T-helper 1 cell treated with Interleukin-12 subunit alpha and Interleukin-12 subunit beta and Interleukin-4 antibody, amounts not matched to agents 30 ng/mL and 1 ng/mL, for 36 hours (primary cell): Measurements from ENCODE around the gene CHST11. TPM values are rescaled to one million over a fixed set of nuclear protein-coding genes. Genes with fewer than 3 reads are reported as not detected.
"Not testable (repeated sequence)": the region's sequence is repeated elsewhere in the genome, so short reads cannot be mapped to it uniquely, and the experiment has no call there.

Source experiments
- intact Hi-C: fragments of 100-400 bp; cut with micrococcal nuclease; formaldehyde crosslinking; loops from one replicate; pipeline ENCODE4 v1.15.1; 2024
- total RNA-seq: library from RNA; stranded (reverse); gene quantifications from 2 replicates; pipeline ENCODE4 v1.2.3, GENCODE V29; 2022

Gene CHST11
- total RNA-seq, 1 donor from 2014 or later = 122 TPM

DNA sequence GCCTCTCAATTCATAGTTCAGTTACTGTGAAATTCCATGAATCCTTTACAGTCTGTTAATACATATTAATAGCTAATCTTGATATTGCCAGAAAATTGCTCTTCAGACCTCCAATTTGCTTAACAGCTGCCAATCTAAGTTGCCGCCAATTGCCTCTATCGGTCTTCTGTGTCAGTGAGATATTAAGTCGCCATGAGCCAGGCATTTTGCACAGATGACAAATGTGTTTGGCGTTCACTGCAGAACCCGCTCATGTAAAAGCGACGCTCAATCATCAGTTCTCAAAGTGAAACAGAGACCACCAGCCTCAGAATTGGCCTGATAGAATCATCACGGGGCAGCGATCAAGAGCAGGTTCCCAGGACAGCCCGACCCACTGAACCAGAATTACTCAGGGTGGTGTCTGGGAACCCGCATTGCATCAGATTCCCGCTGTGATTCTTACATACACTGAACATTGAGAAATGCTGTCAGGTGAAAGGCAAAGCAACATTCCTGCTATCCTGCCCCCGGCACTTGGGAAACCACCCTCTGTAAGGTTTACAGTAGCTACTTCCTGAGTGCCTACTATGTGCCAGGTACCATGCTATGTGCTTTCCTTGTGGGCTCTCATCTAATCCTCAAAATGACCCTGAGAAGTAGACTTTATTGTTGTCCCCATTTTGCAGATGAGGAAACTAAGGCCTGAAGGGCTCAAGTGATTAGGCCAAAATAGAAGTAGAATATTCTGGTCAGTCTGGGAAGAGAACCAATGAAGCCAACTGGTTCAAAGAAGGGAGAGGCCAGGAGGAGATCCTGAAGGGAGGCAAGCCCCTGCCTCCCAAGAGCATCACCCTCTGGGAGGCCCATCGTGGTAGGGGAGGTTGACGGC, 285.0 kb downstream of the CHST11 start:
- intact Hi-C loops = loop anchor here (2.0 kb wide), 3 partner anchors 47 to 365 kb away; partner anchors contain the start of genes CHST11 and WASHC4

DNA sequence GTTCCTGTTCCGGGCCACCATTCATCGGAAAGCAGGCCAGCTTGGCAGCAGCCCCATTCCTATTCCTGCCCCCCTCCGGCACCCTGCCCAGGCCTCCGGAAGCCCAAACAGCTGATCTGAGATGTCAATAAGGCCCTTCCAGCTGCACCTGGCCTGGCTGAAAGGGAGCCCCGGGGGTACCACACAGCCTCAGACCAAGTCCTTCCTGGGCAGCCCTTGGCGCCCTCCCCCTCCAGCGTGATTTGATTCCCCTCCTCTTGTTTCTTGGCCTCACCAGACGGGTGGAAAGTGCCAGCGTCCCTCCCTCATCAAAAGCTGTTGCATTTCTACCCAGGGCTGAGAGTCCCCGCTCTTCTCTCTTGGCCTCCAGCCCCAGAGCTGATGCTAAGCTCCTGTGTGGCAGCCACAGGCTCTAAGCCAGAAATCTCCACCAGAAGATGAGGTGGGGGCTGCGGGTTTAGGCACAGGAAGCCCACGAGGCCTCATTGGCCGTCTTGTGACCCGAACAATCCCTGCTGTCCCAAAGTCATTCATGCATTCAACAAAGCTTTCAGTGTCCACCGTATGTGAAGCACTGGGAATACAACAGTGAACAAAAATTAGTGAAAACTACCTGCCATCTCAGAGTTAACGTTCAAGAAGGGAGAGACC, 285.9 kb downstream of the CHST11 start:
- intact Hi-C loops = no loop called here

DNA sequence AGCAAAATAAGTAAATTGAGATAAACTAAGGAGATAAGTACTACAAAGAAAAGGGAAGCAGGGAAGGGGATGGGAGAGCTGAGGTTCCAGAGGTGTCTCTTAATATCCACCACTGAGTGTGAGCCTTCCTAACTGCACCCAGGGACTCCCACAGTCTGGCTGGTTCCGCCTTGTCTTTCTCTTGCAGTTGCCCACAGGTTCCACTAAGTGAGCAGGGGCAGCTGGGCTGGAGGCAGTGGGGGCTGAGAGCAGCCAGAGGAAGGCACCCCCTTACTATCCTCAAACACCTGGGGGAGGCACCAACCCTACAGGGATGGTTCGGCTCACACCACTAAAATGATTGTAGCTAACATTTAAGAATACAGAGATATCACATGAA, 286.4 kb downstream of the CHST11 start:
- intact Hi-C loops = no loop called here

DNA sequence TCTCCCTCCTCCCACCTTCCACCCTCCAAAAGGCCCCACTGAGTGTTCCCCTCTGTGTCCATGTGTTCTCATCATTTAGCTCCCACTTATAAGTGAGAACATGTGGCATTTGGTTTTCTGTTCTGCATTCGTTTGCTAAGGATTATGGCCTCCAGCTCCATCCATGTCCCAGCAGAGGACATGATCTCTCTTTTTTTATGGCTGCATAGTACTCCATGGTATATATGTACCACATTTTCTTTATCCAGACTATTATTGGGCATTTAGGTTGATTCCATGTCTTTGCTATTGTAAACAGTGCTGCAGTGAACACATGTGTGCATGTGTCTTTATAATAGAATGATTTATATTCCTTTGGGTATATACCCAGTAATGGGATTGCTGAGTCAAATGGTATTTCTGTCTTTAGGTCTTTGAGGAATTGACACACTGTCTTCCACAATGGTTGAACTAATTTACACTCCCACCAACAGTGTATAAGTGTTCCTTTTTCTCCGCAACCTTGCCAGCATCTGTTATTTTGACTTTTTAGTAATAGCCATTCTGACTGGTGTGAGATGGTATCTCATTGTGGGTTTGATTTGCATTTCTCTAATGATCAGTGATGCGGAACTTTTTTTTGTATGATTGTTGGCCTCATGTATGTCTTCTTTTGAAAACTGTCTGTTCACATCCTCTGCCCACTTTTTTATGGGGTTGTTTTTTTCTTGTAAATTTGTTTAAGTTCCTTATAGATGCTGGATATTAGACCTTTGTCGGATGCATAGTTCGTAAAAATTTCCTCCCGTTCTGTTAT, 287.2 kb downstream of the CHST11 start:
- intact Hi-C loops = not testable (repeated sequence)

DNA sequence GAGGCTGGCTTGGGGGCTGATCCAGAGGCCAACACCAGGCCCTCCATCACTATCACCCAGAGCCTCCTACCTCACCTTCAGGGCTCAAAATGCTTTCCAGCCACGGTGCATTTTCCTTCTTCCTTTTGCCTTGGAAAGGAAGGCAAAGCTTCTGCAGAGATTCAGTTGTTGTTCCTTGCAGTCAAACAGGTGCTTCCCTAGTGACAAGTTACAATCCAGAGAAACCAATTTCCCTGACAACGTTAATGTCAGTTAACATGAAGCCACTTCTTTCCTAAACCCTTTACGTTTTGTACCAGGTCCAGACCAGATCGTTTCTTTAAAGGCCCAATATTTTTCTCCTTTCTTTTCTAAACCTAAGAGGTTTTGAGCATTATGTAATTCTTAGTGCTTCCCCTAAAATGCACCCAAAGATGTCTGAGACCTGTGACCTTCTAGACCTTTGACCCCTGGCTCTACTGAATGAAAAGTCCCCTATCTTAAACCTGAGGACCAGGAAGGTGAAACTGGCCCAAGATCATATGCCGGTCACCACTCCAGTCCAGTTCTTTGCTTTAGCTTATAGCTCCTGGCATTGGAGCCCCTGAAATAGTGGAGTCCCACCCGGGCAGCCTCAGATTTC, 289.8 kb downstream of the CHST11 start:
- intact Hi-C loops = loop anchor here (5.0 kb wide), 2 partner anchors 121 to 211 kb away; partner anchors contain the start of gene SLC41A2

DNA sequence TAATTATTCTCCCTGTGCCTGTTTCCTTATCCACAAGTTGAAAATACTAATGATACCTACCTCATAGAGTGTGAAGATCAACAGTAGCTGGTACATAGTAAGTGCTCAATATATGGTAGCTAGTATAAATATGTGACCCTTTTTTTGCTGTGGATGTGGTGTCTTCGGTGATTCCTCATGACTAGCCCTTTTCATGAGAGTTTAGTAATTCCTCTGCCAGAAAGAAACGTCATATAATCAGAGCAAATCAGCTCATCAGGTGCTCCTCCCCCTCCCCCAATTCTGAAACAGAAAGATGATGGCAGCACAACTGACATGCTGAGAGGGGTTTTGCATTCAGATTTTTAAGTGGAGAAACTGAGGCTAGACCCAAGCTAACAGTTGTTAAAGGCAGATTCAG, 290.6 kb downstream of the CHST11 start:
- intact Hi-C loops = loop anchor here (5.0 kb wide), 2 partner anchors 120 to 210 kb away; partner anchors contain the start of gene SLC41A2

DNA sequence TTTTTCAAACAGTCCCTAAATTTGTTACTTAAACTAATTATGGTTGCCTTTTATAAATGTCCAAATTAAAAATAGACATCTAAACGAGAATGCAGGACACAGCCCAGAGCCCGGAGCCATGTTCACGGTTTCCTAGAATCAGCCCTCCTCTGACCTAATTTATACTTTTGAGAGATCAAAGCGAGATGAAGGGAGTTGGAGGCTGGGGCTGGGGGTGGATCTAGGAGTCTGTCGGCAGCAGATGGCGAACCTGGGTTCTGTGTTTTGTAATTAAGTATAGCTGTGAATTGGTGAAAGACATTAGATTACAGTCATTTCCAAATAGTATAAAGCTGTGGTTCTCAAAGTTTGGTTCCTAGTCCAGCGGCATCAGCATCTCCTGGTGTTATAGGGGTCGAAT, 291.2 kb downstream of the CHST11 start:
- intact Hi-C loops = loop anchor here (5.0 kb wide), 2 partner anchors 119 to 209 kb away; partner anchors contain the start of gene SLC41A2

DNA sequence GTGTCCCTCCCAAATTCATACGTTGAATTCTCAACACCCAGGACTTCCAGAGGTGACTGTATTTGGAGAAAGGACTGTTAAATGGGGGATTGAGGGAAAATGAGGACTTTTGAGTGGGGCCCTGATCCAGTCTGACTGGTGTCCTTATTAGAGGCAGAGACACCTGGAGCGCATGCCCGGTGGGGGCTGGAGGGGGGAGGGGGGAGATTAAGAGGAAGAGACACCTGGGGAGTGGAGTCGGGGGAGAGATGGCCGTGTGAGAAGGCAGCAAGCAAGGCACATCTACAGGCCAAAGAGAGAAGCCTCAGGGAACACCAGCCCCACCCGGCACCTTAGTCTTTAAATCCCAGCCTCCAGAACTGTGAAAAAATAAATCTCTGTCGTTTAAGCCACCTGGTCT, 291.6 kb downstream of the CHST11 start:
- intact Hi-C loops = loop anchor here (5.0 kb wide), 2 partner anchors 119 to 209 kb away; partner anchors contain the start of gene SLC41A2

DNA sequence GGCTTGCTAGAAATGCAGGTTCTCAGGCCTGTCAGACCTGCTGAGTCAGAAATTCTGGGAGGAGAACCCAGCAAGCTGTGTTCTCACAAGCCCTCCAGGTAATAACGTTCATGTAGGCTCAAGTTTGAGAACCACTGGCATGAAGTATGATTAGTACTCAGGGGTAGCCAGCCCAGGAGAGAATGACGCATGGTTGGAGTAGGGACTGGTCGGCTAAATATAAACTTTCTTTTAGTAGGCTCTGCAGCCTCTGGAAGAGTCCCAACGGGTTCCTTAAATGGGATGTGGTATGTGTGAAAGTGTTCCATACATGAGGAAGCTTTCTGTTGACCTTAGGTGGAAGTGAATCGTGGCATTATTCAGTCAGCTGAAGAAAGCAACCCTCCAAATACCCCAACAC, 292.0 kb downstream of the CHST11 start:
- intact Hi-C loops = loop anchor here (5.0 kb wide), 2 partner anchors 119 to 209 kb away; partner anchors contain the start of gene SLC41A2

DNA sequence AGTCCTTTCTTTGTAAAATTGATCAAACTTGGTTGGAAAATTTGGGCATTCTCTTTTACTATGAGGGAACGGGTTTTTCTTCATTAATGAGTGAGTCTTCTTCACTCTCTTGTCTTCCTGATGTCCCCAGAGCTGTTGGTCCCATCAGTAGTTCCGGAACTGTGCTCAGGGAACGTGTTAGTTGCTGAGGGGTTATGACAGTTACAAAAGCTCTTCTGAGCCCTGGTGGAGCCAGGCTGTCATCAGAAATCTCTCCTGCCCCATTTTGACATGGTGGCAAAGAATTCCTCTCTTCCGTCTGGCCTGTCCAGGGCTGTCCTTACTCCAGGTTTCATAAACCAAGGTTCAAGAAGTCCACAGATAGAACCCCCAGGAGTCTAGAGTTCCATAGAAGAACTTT, 292.8 kb downstream of the CHST11 start:
- intact Hi-C loops = loop anchor here (5.0 kb wide), 2 partner anchors 118 to 208 kb away; partner anchors contain the start of gene SLC41A2

DNA sequence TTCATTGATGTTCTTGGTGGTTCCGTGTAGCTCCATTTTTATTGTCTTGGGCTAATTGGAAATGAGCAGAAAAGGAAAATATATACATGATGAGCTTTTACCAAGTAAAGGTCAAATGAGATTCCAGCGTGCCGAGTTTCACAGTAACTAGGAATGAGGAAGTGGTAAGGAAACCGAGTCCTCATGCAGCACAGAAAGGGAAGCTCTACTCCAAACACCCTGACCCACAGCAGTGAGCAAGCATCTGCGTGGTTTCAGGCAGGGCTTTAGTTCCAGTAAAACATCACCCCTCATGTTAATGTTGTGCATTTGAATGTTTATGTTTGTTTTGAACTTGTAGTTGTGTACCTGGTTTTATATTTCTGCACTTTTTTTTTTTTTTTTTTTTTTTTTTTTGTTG, 293.3 kb downstream of the CHST11 start:
- intact Hi-C loops = loop anchor here (2.0 kb wide), 1 partner anchor 15 kb away; no protein-coding TSS in a partner anchor

DNA sequence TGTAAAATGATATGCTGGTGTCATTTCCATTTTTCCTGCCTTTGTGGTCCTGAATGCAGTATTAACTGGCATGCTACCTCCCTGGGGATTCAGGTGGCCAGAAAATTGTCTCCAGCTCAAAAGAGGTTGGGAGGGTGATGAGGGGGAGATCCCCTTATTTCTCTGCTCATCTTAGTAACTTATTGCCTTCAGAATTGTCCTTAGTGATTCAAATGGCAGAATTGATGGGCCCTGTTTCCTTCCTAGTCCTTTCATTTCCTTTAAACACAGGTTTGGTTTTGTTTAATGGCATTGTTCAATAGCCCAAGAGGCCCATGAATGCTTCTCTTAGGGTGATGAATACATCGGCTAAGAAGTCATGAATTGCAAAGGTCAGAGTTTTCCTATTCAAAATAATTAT, 294.4 kb downstream of the CHST11 start:
- intact Hi-C loops = loop anchor here (2.0 kb wide), 1 partner anchor 14 kb away; no protein-coding TSS in a partner anchor

DNA sequence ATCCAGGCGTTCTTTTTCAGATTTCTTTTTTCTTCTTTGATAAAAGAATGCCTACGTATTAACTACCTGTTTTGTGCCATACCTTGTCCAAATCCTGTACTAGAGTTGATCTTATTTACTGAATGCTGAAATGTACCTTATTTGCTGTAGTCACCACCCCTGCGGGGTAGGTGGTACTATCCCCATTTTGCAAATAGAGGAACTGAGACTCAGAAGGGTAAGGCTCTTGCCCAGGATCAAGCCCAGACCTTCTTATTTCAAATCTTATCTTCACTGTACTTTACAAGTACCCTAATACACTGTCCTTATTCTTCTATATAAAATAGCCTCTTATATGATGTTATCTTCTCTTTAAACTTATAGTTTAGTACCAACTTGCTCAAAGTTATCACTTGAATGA, 294.8 kb downstream of the CHST11 start:
- intact Hi-C loops = loop anchor here (2.0 kb wide), 1 partner anchor 13 kb away; no protein-coding TSS in a partner anchor

DNA sequence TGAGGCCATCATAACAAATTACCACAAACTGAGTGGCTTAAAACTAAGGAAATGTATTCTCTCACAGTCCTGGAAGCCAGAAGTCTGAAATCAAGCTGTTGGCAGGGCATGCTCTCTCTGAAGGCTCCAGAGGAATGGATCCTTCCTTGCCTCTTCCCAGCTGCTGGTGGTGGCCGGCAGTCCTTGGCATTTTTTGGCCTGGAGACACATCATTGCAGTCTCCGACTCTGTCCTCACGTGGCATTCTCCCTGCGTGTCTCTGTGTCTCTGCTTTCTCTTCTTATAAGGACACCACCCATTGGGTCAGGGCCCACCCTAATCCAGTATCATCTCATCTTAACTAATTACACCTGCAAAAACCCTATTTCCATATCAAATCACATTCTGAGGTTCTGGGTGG, 295.3 kb downstream of the CHST11 start:
- intact Hi-C loops = no loop called here

DNA sequence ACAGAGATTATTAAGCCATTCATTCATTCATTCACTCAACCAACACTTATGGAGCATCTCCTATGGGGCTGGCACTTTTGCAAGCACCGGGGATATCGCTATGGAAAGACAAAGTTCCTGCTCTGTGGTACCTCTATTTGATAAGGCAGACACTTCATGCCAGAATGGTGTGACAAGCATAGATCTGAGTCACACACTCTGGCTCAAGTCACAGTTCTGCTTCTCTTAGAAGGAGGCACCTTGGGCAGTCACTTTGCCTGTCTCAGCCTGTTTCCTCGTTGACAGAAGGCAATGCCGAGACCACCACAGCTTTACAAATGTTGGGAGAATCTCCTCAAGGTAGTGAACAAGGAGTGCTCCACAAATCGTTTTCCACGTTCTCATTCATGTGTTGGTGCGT, 296.1 kb downstream of the CHST11 start:
- intact Hi-C loops = no loop called here

DNA sequence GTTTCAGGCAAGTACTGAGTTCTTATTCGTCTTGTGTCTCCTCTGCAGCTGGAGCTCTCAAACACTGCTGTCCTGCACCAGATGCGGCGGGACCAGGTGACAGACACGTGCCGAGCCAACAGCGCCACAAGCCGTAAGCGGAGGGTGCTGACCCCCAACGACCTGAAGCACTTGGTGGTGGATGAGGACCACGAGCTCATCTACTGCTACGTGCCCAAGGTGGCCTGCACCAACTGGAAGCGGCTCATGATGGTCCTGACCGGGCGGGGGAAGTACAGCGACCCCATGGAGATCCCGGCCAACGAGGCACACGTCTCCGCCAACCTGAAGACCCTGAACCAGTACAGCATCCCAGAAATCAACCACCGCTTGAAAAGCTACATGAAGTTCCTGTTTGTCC, 300.2 kb downstream of the CHST11 start:
- intact Hi-C loops = no loop called here

DNA sequence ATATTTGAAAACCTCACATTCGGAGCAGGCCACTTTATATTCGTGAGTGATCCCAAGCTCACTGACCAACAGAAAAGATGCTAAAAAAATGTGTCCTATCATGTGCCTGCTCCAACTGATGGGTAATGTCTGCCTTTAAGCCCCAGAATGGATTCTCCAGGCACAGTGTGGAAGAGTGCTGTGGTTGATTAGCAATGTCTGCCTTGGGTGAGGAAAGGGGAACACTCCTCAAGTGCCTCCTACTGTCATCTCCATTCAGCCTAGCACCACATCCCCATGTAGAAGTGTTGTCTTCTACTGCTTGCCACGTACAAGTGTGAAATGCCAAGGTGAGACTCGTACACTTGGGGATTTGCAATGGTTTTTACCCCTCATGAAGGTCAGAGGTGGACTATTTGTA, 302.0 kb downstream of the CHST11 start:
- intact Hi-C loops = no loop called here

DNA sequence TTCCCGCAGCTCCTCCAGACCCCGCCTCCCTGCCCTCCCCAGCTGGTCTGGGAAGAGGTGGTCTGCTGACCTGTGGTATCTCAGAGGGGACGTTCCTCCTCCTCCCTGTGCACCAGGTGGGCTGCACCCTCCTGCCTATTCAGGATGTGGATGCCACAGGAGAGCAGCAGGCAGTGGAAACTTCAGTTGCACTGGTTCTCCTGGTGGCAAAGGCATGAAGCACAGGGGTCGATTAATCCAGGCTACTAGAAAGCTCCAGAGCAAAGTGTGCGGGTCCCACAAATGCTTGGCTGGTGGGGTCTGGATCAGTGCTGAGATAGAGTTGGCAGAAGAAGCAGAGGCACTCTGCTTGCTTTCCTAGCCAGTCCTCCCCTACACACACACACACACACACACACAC, 304.3 kb downstream of the CHST11 start:
- intact Hi-C loops = loop anchor here (5.0 kb wide), 2 partner anchors 159 to 304 kb away; partner anchors contain the start of gene CHST11

DNA sequence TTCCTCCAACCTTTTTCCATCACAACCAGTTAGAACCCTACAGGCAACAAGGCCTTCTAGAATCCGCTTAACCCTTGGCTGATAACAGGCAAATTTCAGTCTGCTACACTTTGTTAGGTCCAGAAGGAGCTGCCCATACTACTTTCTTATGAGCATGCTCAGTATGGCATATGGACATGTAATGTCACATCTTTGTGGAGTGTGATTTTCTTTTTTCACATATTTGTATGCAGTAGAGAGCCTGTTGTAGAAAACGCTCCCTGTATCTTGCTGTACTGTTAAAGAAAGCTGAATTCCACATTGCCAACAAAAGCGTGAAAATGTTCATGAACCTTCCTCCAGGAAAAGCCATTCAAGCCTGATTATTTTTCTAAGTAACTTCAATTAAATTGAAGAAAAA, 304.9 kb downstream of the CHST11 start:
- intact Hi-C loops = loop anchor here (5.0 kb wide), 2 partner anchors 159 to 304 kb away; partner anchors contain the start of gene CHST11

DNA sequence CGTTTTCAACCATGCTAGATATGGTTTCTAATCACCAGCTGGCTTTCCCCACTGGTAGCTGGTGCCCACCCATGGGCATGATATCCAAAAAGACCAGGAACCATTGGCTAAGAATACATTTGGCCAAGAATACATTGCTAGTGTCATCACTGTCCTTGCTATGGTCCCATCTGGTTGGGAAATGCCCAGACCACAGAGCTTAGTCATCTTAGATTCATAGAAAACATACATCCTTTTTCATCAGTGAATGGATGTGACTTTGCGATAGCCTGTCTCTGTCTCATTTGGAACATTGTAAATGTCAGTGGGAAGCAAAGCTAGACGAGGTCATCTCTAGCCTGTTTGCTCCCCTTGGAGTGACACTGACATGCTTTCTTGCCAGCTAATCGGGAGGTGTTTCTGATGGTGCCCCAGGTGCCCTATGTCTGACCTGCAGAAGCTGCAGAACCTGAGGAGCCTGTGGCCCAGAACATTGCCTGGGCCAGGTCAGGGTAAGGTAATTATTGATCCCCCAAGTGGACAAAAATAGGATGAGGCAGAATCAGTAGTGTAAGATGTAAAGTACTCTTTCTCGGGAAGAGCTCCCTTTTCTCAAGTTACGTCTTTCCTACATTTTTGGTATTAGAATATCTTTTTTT, 306.5 kb downstream of the CHST11 start:
- intact Hi-C loops = loop anchor here (1.0 to 5.0 kb wide), 4 partner anchors 42 to 306 kb away; partner anchors contain the start of gene CHST11
